Activated naive CD4-positive, alpha-beta T cell treated with anti-CD3 and anti-CD28 coated beads, Interleukin-2, amount 50 U/mL, for 24 hours (primary cell): ENCODE results near the gene AGAP1.
A peak's percentile ranks its signal among the peaks of the same experiment; 100 is the strongest.

Experiments
- H3K27ac Mint-ChIP-seq: one replicate; pipeline ENCODE4 v1.8.0; 2021; ENCODE audit warnings: mild to moderate bottlenecking, mixed read lengths
- H3K27me3 Mint-ChIP-seq: one replicate; pipeline ENCODE4 v1.8.0; 2021; ENCODE audit warnings: mixed read lengths
- H3K36me3 Mint-ChIP-seq: one replicate; pipeline ENCODE4 v1.8.0; 2021; ENCODE audit warnings: mixed read lengths
- H3K4me1 Mint-ChIP-seq: one replicate; pipeline ENCODE4 v1.8.0; 2021; ENCODE audit warnings: mixed read lengths
- H3K4me3 Mint-ChIP-seq: one replicate; pipeline ENCODE4 v1.8.0; 2021; ENCODE audit warnings: mild to moderate bottlenecking, mixed read lengths
- H3K9me3 Mint-ChIP-seq: one replicate; pipeline ENCODE4 v1.8.0; 2021; ENCODE audit warnings: mixed read lengths

The AGAP1 gene

GRCh38 chr2:235834781-235835180 lies 340.9 kb downstream of the AGAP1 start:
- Mint-ChIP-seq H3K36me3 (no peaks in the 10 kb centered on the region), H3K27me3 (peaks cover 2% of the 10 kb centered on the region), H3K4me1 (no peaks in the 10 kb centered on the region), H3K9me3 (no peaks in the 10 kb centered on the region), H3K4me3 (no peak overlapping the region), H3K27ac (no peak overlapping the region)

DNA sequence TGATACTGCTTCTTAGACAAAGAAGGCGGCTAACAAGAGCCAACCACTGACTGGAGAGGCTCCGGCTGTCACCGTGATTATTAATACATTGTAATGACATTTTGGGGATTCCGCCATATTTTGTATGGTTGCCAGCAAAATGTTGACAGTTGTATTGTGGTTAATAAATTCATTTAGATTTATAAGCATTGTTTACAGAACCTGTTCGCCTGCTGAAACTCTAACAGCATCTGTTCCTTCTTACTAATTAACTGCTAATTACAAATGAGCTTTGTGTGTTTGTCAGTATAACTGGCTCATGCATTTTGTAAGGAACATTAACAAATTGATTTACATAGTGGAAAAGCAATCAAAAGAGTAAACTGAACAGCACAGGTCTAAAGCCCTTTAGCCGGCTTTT lies 342.0 kb downstream of the AGAP1 start:
- Mint-ChIP-seq H3K27me3 (peaks cover 2% of the 10 kb centered on the region), H3K36me3 (no peaks in the 10 kb centered on the region), H3K9me3 (no peaks in the 10 kb centered on the region), H3K4me3 (no peak overlapping the region), H3K4me1 (no peaks in the 10 kb centered on the region), H3K27ac (no peak overlapping the region)

- no peak overlapping the region for H3K27ac Mint-ChIP-seq
- peaks cover 2% of the 10 kb centered on the region for H3K27me3 Mint-ChIP-seq
These were observed 342.7 kb downstream of the AGAP1 start for GRCh38 chr2:235836491-235836911.

DNA sequence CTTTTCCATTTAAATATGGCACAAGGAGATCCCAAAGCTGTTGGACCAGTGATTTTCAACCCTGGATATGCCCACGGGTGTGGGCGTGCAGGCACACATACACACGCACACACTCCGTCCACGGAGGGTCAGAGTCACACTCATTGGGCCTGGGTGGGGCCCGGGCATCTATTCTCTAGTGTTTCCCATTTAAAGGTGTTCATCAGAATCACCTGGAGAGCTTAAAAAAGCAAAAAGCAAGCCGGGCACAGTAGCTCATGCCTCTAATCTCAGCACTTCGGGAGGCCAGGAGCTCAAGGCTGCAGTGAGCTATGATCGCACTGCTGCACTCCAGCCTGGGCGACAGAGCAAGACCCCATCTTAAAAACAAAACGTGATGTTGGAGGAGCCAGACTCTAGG lies 345.4 kb downstream of the AGAP1 start:
- Mint-ChIP-seq H3K27ac (no peak overlapping the region), H3K36me3 (no peaks in the 10 kb centered on the region), H3K27me3 (peaks cover 2% of the 10 kb centered on the region), H3K4me1 (no peaks in the 10 kb centered on the region), H3K9me3 (no peaks in the 10 kb centered on the region), H3K4me3 (no peak overlapping the region)

More at GRCh38 chr2:235836491-235836911, 342.7 kb downstream of the AGAP1 start:
- no peaks in the 10 kb centered on the region for H3K36me3 Mint-ChIP-seq
- no peaks in the 10 kb centered on the region for H3K9me3 Mint-ChIP-seq
- no peak overlapping the region for H3K4me3 Mint-ChIP-seq
- no peaks in the 10 kb centered on the region for H3K4me1 Mint-ChIP-seq

- no peaks in the 10 kb centered on the region for H3K9me3 Mint-ChIP-seq
- no peaks in the 10 kb centered on the region for H3K36me3 Mint-ChIP-seq
- no peaks in the 10 kb centered on the region for H3K4me1 Mint-ChIP-seq
- H3K27ac Mint-ChIP-seq: no peak overlapping the region
- H3K27me3 Mint-ChIP-seq: no peaks in the 10 kb centered on the region
- no peak overlapping the region for H3K4me3 Mint-ChIP-seq
These were observed 346.1 kb downstream of the AGAP1 start for GRCh38 chr2:235839974-235840373.

- Mint-ChIP-seq H3K27ac (no peak overlapping the region), H3K4me3 (no peak overlapping the region), H3K9me3 (no peaks in the 10 kb centered on the region)
These were observed 348.0 kb downstream of the AGAP1 start for GRCh38 chr2:235841863-235842262.

DNA sequence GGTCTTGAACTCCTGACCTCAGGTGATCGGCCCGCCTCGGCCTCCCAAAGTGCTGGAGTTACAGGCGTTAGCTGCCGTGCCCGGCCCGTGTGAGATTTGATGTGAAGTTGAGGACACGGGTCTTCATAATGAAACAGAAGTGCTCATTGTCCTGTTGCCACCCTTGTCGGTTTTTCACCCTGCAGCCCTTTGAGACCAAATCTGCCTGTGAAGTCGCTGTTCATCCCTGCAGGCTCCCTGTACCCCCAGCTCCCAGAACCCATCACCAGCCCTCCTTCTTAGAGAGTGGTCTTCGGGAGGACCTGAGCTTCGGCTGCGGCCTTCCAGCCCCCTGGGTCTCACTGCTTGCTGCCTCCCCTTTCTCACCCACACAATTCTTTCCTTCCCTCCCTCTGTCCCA lies 349.1 kb downstream of the AGAP1 start:
- Mint-ChIP-seq H3K27ac (no peak overlapping the region), H3K4me1 (no peaks in the 10 kb centered on the region), H3K9me3 (no peaks in the 10 kb centered on the region), H3K27me3 (peaks cover 2% of the 10 kb centered on the region), H3K4me3 (no peak overlapping the region), H3K36me3 (no peaks in the 10 kb centered on the region)

More at GRCh38 chr2:235841863-235842262, 348.0 kb downstream of the AGAP1 start:
- no peaks in the 10 kb centered on the region for H3K4me1 Mint-ChIP-seq
- no peaks in the 10 kb centered on the region for H3K36me3 Mint-ChIP-seq
- H3K27me3 Mint-ChIP-seq: peaks cover 2% of the 10 kb centered on the region

- Mint-ChIP-seq H3K27me3 (peaks cover 5% of the 10 kb centered on the region), H3K27ac (no peak overlapping the region), H3K4me1 (no peaks in the 10 kb centered on the region), H3K9me3 (no peaks in the 10 kb centered on the region), H3K36me3 (no peaks in the 10 kb centered on the region), H3K4me3 (no peak overlapping the region)
These were observed 349.9 kb downstream of the AGAP1 start for GRCh38 chr2:235843591-235844395.

DNA sequence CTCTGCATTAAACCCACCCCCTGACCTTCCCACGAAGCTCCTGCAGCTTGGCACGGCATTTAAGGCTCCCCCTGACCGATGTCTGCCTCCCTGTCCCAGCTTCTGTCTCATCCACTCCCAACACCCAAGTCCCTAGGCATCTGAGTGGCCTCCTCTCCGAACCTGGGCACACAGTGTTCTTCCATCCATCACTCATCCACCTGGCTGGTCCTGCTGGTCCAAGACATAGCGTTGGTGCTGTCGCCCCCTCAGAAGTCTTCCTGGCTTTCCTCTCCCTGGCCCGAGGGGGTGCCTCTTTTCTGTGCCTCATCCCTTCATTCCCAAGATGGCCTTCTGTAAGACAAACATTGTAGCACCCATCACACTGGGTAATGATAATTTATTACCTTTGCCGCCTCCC lies 350.7 kb downstream of the AGAP1 start:
- Mint-ChIP-seq H3K36me3 (no peaks in the 10 kb centered on the region), H3K4me3 (no peak overlapping the region), H3K9me3 (no peaks in the 10 kb centered on the region)

DNA sequence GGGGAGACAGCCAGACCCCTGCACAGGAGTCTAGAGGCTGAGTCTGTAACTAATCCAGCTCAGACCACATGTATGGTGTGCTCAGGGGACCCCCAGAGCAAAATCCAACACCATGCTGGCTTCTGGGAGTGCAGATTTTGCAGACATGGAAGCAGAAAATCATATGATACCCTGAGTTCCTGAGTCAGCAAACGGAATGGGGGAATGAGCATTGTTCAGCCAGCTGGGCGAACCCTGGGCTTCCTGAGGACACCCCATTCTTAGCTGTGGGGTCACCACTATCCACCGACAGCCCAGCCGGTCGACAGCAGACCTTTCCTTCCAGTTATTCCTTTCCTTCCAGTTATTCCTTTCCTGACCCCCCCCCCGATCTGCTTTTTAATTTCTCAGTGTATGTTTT lies 351.4 kb downstream of the AGAP1 start:
- no peak overlapping the region for H3K27ac Mint-ChIP-seq
- H3K4me1 Mint-ChIP-seq: no peaks in the 10 kb centered on the region
- no peak overlapping the region for H3K4me3 Mint-ChIP-seq
- H3K36me3 Mint-ChIP-seq: no peaks in the 10 kb centered on the region
- peaks cover 5% of the 10 kb centered on the region for H3K27me3 Mint-ChIP-seq
- no peaks in the 10 kb centered on the region for H3K9me3 Mint-ChIP-seq

More for the DNA sequence above, 350.7 kb downstream of the AGAP1 start:
- Mint-ChIP-seq H3K27me3 (peaks cover 5% of the 10 kb centered on the region), H3K4me1 (no peaks in the 10 kb centered on the region), H3K27ac (peak overlapping the region; percentile 0)

DNA sequence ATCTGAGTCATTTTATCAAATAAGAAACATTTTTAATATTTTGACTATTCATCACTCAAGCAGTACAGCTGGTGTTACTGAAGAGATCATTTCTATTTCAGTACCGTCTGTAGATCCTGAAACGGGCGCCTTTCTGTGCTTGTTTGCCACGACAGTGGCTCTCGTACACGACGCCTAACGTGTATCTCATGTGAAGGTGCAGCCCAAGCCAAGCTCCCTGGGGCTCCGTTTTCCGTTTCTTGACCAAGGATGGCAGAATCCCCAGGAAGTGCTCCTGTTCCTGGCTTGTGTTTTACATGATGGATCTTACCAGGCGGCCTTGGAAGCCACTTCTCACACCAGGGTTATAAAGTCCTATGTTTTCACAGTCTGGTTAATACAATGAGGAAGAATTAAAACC lies 353.7 kb downstream of the AGAP1 start:
- no peak overlapping the region for H3K4me3 Mint-ChIP-seq
- peaks cover 5% of the 10 kb centered on the region for H3K27me3 Mint-ChIP-seq
- no peak overlapping the region for H3K27ac Mint-ChIP-seq
- H3K9me3 Mint-ChIP-seq: no peaks in the 10 kb centered on the region
- no peaks in the 10 kb centered on the region for H3K36me3 Mint-ChIP-seq
- no peaks in the 10 kb centered on the region for H3K4me1 Mint-ChIP-seq

DNA sequence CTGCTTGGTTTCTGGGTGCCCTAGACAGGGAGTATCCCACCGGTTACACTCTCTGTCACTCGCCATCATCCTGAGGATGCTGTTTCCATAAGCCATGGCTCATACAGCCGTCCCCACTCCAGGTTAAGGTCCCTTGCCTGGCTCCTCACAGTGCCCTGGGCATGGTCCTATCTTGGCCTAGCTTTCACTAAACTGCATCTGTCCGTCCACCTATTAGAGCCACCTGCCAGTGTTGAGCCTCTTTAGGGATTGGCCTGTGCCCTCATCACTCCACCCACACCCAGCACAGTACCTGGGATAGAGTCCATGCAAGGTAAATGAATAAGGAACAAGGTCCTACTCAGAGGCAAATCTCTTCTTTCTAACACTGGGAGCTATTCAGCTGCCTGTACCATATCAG lies 354.2 kb downstream of the AGAP1 start:
- Mint-ChIP-seq H3K4me1 (no peaks in the 10 kb centered on the region), H3K27ac (no peak overlapping the region), H3K36me3 (no peaks in the 10 kb centered on the region), H3K27me3 (peaks cover 5% of the 10 kb centered on the region), H3K9me3 (no peaks in the 10 kb centered on the region), H3K4me3 (no peak overlapping the region)

- Mint-ChIP-seq H3K36me3 (no peaks in the 10 kb centered on the region), H3K4me3 (no peak overlapping the region), H3K27me3 (peaks cover 5% of the 10 kb centered on the region), H3K27ac (no peak overlapping the region), H3K4me1 (no peaks in the 10 kb centered on the region), H3K9me3 (no peaks in the 10 kb centered on the region)
These were observed 355.1 kb downstream of the AGAP1 start for GRCh38 chr2:235848946-235849345.

- Mint-ChIP-seq H3K9me3 (no peaks in the 10 kb centered on the region), H3K27ac (no peak overlapping the region), H3K27me3 (peaks cover 5% of the 10 kb centered on the region), H3K36me3 (no peaks in the 10 kb centered on the region), H3K4me3 (no peak overlapping the region), H3K4me1 (no peaks in the 10 kb centered on the region)
These were observed 355.6 kb downstream of the AGAP1 start for GRCh38 chr2:235849489-235849888.

GRCh38 chr2:235850289-235850688 lies 356.4 kb downstream of the AGAP1 start:
- Mint-ChIP-seq H3K27me3 (peaks cover 5% of the 10 kb centered on the region), H3K27ac (no peak overlapping the region), H3K36me3 (no peaks in the 10 kb centered on the region), H3K4me1 (no peaks in the 10 kb centered on the region), H3K4me3 (no peak overlapping the region), H3K9me3 (no peaks in the 10 kb centered on the region)

DNA sequence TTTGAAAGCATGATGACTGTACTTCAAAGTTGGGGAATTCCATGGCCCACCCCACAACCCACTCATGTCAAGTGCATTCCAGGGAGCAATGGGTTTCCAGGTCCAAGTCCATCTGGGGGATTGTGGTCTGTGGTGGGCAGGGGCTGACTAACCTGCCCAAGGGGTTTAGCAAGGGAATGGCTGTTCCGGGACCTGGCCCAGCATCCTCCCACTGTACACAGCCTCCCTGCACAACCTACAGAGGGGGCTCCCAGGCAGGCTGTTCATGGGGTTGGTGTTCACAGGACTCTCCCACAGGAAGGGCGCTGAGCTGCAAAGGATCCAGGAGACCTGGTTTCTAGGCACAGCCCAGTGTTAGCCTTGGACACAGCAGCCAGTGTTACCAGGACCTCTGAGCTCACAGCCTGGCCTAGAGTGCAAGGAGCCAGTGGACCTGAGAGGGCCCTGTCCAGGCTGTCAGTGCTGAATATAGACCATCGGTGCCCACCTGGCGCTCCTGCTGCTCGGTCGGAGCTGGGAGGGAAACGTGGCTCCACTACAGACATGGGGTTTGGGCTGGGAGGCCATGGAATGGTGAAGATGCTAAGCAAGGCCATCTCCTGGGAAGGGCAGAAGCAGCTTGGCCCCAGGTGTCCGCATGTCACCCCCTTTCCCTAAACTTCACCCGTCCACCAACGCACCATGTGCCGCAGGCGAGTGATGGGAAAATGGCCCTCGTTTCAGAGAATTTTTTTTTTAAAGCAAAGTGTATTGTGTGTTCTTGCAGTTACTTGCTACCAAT lies 357.1 kb downstream of the AGAP1 start:
- no peak overlapping the region for H3K4me3 Mint-ChIP-seq
- no peaks in the 10 kb centered on the region for H3K9me3 Mint-ChIP-seq
- no peak overlapping the region for H3K27ac Mint-ChIP-seq
- no peaks in the 10 kb centered on the region for H3K4me1 Mint-ChIP-seq
- H3K36me3 Mint-ChIP-seq: no peaks in the 10 kb centered on the region
- H3K27me3 Mint-ChIP-seq: peaks cover 3% of the 10 kb centered on the region
